ENCODE results near the gene NMT2. TPM values are rescaled to one million over a fixed set of nuclear protein-coding genes. Genes with fewer than 3 reads are reported as not detected.

The NMT2 gene
- total RNA-seq, 2 experiments from 2014 or later = 0.72 to 0.82 TPM

DNA sequence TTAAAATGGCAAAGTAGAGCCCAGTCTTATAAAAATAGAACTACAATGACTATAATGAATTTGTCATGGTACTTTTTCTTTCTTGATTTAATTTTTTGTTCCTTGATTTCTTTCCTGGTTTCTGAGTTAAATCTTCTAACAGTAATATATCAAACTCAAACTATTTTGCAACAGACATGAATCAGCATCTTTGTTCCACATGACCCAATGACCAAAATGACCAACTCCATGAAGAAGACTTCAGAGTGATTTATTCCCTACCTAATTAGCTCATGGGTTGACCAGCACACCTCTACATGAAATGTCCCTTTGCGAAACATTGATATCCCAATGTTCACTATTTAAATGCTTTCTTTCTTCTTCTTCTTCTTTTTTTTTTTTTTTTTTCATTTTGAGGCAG, 30.9 kb downstream of the NMT2 start:
- H3K4me2 ChIP-seq (ENCODE audit: low read length) = no peak overlapping the region
- TF ChIP-seq, protein P1, sequence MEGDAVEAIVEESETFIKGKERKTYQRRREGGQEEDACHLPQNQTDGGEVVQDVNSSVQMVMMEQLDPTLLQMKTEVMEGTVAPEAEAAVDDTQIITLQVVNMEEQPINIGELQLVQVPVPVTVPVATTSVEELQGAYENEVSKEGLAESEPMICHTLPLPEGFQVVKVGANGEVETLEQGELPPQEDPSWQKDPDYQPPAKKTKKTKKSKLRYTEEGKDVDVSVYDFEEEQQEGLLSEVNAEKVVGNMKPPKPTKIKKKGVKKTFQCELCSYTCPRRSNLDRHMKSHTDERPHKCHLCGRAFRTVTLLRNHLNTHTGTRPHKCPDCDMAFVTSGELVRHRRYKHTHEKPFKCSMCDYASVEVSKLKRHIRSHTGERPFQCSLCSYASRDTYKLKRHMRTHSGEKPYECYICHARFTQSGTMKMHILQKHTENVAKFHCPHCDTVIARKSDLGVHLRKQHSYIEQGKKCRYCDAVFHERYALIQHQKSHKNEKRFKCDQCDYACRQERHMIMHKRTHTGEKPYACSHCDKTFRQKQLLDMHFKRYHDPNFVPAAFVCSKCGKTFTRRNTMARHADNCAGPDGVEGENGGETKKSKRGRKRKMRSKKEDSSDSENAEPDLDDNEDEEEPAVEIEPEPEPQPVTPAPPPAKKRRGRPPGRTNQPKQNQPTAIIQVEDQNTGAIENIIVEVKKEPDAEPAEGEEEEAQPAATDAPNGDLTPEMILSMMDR (conservative IDR thresholded peaks at IDR 0.05; ENCODE audit: low read length) = no peak
- TF ChIP-seq EZH2phosphoT487 (IDR thresholded peaks at IDR 0.05; ENCODE audit: borderline replicate concordance, low read depth, low read length) = no peak
- no peaks in the 10 kb centered on the region for H4K20me1 ChIP-seq (ENCODE audit: insufficient read depth, low read length)
- no peaks in the 10 kb centered on the region for H3K9me2 ChIP-seq (ENCODE audit: insufficient read depth, low read length)
- H3K27ac ChIP-seq (ENCODE audit: low read depth, low read length, poor library complexity, severe bottlenecking) = no peak overlapping the region
- no peak overlapping the region for H3K4me3 ChIP-seq (ENCODE audit: low read depth, low read length, poor library complexity, severe bottlenecking)
- H2AFZ ChIP-seq (ENCODE audit: low read length) = no peak overlapping the region
- POLR2A ChIA-PET = interaction anchor here (0.7 kb wide), 2 partner anchors 13 to 1386 kb away, joined by 3 to 5 read pairs; no protein-coding TSS in a partner anchor
- CTCF ChIA-PET (ENCODE audit: unreplicated experiment) = interaction anchor here (0.6 kb wide), 1 partner anchor 865 kb away, joined by 4 read pairs; no protein-coding TSS in a partner anchor
- no peaks in the 10 kb centered on the region for H3K9me3 ChIP-seq (ENCODE audit: low read length)
- H3K79me2 ChIP-seq (ENCODE audit: insufficient read depth, low read depth, low read length) = no peaks in the 10 kb centered on the region
- BruUV-seq (replicated peaks) = no TSS peak
- intact Hi-C loops (cut with micrococcal nuclease; ENCODE audit: unreplicated experiment) = no loop called here
- no peak for DNase-seq (ENCODE audit: low spot score)
- H3K36me3 ChIP-seq (ENCODE audit: insufficient read depth, low read length) = no peaks in the 10 kb centered on the region
- no peaks in the 10 kb centered on the region for H3K4me1 ChIP-seq (ENCODE audit: insufficient read depth, low read length, poor library complexity, severe bottlenecking)

DNA sequence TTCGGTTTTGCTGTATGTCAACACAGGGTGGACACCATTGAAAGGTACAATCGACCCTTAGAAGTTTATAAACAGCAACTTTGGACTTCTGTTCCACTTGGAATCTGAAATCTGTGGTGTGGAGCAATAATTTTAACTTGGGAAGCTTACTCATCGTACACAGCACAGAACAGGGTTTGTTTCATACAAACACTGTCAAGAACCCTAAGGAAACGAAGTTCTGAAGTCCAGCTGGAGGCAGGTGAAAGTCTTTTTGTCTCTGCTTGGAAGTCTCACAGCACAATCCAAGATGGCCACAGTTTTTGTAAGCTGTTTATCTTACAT, 31.5 kb downstream of the NMT2 start:
- Histone ChIP-seq H3K27ac (ENCODE audit: low read depth, low read length, poor library complexity, severe bottlenecking) (no peak overlapping the region), H4K20me1 (ENCODE audit: insufficient read depth, low read length) (no peaks in the 10 kb centered on the region), H3K4me2 (ENCODE audit: low read length) (no peak overlapping the region), H3K79me2 (ENCODE audit: insufficient read depth, low read depth, low read length) (no peaks in the 10 kb centered on the region), H3K36me3 (ENCODE audit: insufficient read depth, low read length) (no peaks in the 10 kb centered on the region), H3K9me3 (ENCODE audit: low read length) (no peaks in the 10 kb centered on the region), H2AFZ (ENCODE audit: low read length) (no peak overlapping the region), H3K4me1 (ENCODE audit: insufficient read depth, low read length, poor library complexity, severe bottlenecking) (no peaks in the 10 kb centered on the region), H3K9me2 (ENCODE audit: insufficient read depth, low read length) (no peaks in the 10 kb centered on the region), H3K4me3 (ENCODE audit: low read depth, low read length, poor library complexity, severe bottlenecking) (no peak overlapping the region)
- ChIA-PET CTCF (ENCODE audit: unreplicated experiment) (no interaction called here), POLR2A (interaction anchor here (0.7 kb wide), 2 partner anchors 12 to 712 kb away, joined by 3 to 4 read pairs; no protein-coding TSS in a partner anchor)
- intact Hi-C loops (cut with micrococcal nuclease; ENCODE audit: unreplicated experiment) = no loop called here
- no TSS peak for BruUV-seq (replicated peaks)
- no peak for DNase-seq (ENCODE audit: low spot score)
- no peak for TF ChIP-seq EZH2phosphoT487 (IDR thresholded peaks at IDR 0.05; ENCODE audit: borderline replicate concordance, low read depth, low read length)
- TF ChIP-seq, protein P1 (conservative IDR thresholded peaks at IDR 0.05; ENCODE audit: low read length) = no peak

DNA sequence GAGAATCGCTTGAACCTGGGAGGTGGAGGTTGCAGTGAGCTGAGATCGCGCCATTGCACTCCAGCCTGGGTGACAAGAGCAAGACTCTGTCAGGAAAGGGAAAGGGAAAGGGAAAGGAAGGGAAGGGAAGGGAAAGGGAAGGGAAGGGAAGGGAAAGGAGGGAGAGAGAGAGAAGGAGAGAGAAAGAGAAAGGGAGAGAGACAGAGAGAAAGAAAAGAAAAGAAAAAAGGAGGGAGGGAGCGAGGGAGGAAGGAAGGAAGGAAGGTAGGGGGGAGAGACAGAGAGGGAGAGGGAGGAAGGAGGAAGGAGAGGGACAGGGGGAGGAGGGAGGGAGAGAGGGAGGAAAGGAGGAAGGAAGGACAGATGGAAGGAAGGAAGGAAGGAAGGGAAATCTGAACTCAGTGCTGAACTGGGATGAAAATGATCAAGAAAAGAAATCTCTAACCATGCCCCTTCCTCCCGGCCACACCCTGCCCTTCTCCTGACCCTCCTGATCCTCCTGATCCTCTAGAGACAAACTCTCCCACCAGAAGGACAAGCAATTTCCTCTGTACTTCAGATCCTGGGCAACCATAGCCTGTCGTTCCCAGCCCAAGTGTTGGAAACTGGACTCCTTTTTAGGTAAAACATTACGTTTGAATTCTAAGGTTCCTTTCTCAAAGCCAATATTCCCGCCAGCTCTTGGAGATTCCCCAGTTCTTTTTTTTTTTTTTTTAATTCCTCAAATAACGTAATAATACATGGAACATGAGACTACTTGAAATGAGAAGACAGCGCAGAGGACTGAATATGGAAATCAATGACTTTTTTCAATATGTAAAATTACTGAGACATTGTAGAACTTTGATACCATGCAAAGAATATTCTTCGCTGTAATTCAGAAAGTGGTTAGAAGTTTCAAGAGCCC, 32.1 kb downstream of the NMT2 start:
- no peak overlapping the region for H3K4me3 ChIP-seq (ENCODE audit: low read depth, low read length, poor library complexity, severe bottlenecking)
- H3K9me3 ChIP-seq (ENCODE audit: low read length) = no peaks in the 10 kb centered on the region
- BruUV-seq (replicated peaks) = no TSS peak
- CTCF ChIA-PET (ENCODE audit: unreplicated experiment) = no interaction called here
- TF ChIP-seq, protein P1 (conservative IDR thresholded peaks at IDR 0.05; ENCODE audit: low read length) = no peak
- no peak for TF ChIP-seq EZH2phosphoT487 (IDR thresholded peaks at IDR 0.05; ENCODE audit: borderline replicate concordance, low read depth, low read length)
- no peaks in the 10 kb centered on the region for H3K9me2 ChIP-seq (ENCODE audit: insufficient read depth, low read length)
- no peaks in the 10 kb centered on the region for H3K79me2 ChIP-seq (ENCODE audit: insufficient read depth, low read depth, low read length)
- no peak overlapping the region for H2AFZ ChIP-seq (ENCODE audit: low read length)
- DNase-seq (ENCODE audit: low spot score) = no peak
- no peaks in the 10 kb centered on the region for H4K20me1 ChIP-seq (ENCODE audit: insufficient read depth, low read length)
- H3K27ac ChIP-seq (ENCODE audit: low read depth, low read length, poor library complexity, severe bottlenecking) = no peak overlapping the region
- H3K36me3 ChIP-seq (ENCODE audit: insufficient read depth, low read length) = no peaks in the 10 kb centered on the region
- POLR2A ChIA-PET = interaction anchor here (0.7 kb wide), 1 partner anchor 711 kb away, joined by 4 read pairs; no protein-coding TSS in a partner anchor
- intact Hi-C loops (cut with micrococcal nuclease; ENCODE audit: unreplicated experiment) = no loop called here
- no peak overlapping the region for H3K4me2 ChIP-seq (ENCODE audit: low read length)
- no peaks in the 10 kb centered on the region for H3K4me1 ChIP-seq (ENCODE audit: insufficient read depth, low read length, poor library complexity, severe bottlenecking)
